RPMI8226 (cell line): ENCODE data around the gene ANKRD34B.
"Not testable (repeated sequence)": the region's sequence is repeated elsewhere in the genome, so short reads cannot be mapped to it uniquely, and the experiment has no call there.

Experiments
- DNase-seq: peaks from one replicate; pipeline ENCODE4 v3.0.0-alpha.2; 2015

Gene ANKRD34B

GRCh38 chr5:80569961-80570786 lies at the start of gene ANKRD34B:
Gene ANKRD34B (minus strand): TSS chr5:80570280. CDS start chr5:80560019, 10,261 bp downstream.
- peak; percentile 60 for DNase-seq

GRCh38 chr5:80619086-80619485 lies 49.0 kb upstream of the ANKRD34B start:
- DNase-seq, result no peak

GRCh38 chr5:80618438-80618837 lies 48.4 kb upstream of the ANKRD34B start:
- DNase-seq, result no peak

GRCh38 chr5:80615266-80615914 lies 45.3 kb upstream of the ANKRD34B start:
- no peak for DNase-seq

- no peak for DNase-seq
Measured at GRCh38 chr5:80609692-80610091, 39.6 kb upstream of the ANKRD34B start.

- no peak for DNase-seq
Measured at GRCh38 chr5:80608731-80609130, 38.7 kb upstream of the ANKRD34B start.

- DNase-seq, result no peak
Measured at GRCh38 chr5:80607832-80608231, 37.8 kb upstream of the ANKRD34B start.

GRCh38 chr5:80607343-80607742 lies 37.3 kb upstream of the ANKRD34B start:
- DNase-seq, result no peak

- no peak for DNase-seq
Measured at GRCh38 chr5:80600943-80601693, 31.0 kb upstream of the ANKRD34B start.

GRCh38 chr5:80597500-80597899 lies 27.4 kb upstream of the ANKRD34B start:
- DNase-seq, result no peak

GRCh38 chr5:80594810-80595209 lies 24.7 kb upstream of the ANKRD34B start:
- DNase-seq, result no peak

- no peak for DNase-seq
Measured at GRCh38 chr5:80592761-80593160, 22.7 kb upstream of the ANKRD34B start.

- DNase-seq, result no peak
Measured at GRCh38 chr5:80592105-80592504, 22.0 kb upstream of the ANKRD34B start.

- no peak for DNase-seq
Measured at GRCh38 chr5:80591352-80591751, 21.3 kb upstream of the ANKRD34B start.

- no peak for DNase-seq
Measured at GRCh38 chr5:80590766-80591165, 20.7 kb upstream of the ANKRD34B start.

- DNase-seq, result no peak
Measured at GRCh38 chr5:80588858-80589540, 18.9 kb upstream of the ANKRD34B start.

GRCh38 chr5:80584770-80585169 lies 14.7 kb upstream of the ANKRD34B start:
- no peak for DNase-seq

- DNase-seq, result not testable (repeated sequence)
Measured at GRCh38 chr5:80580291-80580690, 10.2 kb upstream of the ANKRD34B start.

GRCh38 chr5:80579050-80579449 lies 9.0 kb upstream of the ANKRD34B start:
- DNase-seq, result no peak

GRCh38 chr5:80577707-80578106 lies 7.6 kb upstream of the ANKRD34B start:
- no peak for DNase-seq

- no peak for DNase-seq
Measured at GRCh38 chr5:80576383-80576782, 6.3 kb upstream of the ANKRD34B start.

- DNase-seq, result no peak
Measured at GRCh38 chr5:80573062-80573461, 3.0 kb upstream of the ANKRD34B start.
